Measurements from ENCODE around the gene VPS35.
"Not testable (repeated sequence)": the region's sequence is repeated elsewhere in the genome, so short reads cannot be mapped to it uniquely, and the experiment has no call there.

Gene VPS35

DNA sequence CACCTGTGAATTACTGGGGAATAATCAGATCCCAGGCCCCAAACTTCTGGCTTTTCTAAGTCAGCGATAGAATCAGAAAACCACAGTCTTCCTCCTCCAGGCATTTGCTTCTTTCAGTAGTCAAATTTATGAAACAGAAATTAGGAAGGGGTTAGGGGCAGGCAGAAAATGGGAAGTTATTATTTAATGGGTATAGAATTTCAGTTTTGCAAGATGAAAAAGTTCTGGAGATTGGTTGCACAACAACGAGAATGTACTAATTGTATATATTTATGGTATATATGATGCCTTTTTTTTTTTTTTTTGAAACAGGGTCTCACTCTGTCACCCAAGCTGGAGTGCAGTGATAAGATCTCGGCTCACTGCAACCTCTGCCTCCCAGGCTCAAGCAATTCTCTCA is 23.9 kb upstream of the VPS35 start:
- no peak for DNase-seq (ENCODE audit: low spot score)

DNA sequence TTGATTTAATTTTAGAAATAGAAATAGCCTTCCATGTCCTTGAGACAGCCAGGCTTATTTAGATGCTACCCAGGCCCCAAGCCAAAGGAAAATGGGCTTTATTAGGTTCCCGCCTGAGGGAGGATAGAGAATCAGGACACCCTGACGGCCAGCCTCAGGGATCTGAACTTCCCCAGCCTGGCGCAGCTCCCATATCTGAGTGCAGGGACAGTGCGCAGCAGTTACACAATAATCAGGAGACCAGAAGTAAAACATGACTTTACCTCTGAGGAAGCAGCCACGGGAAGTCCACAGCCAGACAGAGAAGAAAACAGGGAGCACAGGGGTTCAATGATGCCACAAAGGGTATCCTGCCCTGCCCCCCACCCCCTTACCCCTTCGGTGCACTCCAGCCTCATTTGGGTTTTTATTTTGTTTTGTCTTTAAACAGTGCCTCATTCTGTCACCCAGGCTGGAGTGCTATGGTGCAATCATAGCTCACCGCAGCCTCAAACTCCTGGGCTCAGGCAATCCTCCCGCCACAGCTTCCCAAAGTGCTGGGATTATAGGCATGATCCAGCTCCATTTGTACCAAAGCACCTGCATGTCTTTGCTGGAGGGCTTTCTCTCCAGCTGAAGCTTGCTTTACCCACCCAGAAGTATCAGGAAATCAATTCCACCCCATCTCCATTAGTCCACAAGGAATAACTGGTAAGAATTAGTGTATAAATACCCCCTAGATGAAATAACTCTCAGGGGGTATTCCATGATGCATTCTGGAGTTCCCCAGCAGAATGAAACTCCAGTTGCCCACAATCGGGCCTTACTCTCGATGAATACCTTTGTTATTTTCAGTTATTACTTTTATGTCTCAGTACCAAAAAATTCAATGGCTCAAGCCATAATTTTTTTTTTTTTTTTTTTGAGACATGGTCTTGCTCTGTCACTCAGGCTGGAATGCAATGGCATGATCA is 22.4 kb upstream of the VPS35 start:
- no peak for DNase-seq (ENCODE audit: low spot score)

DNA sequence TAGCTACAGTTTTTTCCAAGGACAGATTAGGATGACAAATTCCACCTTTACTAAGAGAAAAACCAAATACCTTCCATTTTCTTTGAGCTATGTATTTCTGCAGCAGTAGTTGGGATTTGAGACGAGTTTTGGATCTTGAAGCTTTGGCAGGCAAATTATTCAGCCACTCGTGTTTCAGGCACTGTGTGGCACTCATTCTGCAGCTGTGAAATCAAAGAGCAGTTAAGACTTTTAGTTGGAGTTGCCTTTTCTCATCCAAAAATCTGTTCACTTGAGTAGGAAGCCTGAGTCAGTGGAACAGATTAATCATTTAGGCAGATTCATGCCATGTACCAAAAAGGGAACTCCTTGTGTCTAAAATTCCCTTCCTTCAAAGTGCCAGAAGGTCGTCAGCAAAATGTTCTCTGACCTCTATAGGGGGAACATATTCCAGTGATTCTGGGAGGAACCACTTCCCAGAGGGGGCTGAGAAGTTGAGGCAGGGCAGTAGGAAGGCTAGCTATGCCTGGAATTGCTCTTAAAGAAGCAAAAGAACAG is 20.6 kb upstream of the VPS35 start:
- DNase-seq (ENCODE audit: low spot score), result no peak

DNA sequence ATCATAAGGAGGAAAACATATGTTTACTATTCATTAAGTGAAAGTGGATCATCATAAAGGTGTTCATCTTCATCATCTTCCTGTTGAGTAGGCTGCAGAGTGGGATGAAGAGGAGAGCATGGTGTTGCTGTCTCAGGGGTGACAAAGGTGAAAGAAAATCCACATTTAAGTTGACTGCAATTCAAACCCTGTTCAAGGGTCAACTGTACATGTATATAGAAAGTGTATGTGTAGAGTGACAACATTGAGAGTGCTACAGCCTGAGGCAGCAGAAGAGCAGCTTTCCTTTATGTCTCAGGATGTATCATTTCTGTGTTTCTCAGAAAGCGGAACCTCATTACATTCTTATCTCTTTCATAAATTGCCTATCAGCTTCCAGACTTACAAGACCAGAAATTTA is 17.7 kb upstream of the VPS35 start:
- no peak for DNase-seq (ENCODE audit: low spot score)

DNA sequence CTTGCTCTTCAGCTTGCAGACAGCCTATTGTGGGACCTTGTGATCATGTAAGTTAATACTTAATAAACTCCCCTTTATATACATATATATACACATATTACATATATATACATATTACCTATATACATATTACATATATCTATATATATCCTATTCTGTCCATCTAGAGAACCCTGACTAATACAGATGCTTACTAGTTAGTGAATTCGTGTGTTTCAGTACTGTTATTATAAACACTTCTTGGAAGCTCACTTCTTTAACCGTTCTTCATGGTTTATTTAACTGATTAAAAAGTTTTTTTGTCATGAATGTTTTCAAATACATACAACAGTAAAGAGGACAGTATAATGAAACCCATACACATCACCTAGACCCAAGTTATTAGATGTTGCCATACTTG is 13.1 kb upstream of the VPS35 start:
- DNase-seq (ENCODE audit: low spot score), result no peak

DNA sequence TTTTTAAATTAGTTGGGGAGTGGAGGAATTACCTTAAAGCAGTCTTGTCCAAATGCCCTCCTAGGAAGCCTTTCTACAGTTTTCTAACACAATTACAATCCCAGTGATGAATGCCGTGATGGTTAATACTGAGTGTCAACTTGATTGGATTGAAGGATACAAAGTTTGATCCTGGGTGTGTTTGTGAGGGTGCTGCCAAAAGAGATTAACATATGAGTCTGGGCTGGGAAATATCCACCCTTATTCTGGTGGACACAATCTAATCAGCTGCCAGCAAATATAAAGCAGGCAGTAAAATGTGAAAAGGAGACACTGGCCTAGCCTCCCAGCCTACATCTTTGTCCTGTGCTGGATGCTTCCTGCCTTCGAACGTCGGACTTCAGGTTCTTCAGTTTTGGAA is 12.6 kb upstream of the VPS35 start:
- no peak for DNase-seq (ENCODE audit: low spot score)

DNA sequence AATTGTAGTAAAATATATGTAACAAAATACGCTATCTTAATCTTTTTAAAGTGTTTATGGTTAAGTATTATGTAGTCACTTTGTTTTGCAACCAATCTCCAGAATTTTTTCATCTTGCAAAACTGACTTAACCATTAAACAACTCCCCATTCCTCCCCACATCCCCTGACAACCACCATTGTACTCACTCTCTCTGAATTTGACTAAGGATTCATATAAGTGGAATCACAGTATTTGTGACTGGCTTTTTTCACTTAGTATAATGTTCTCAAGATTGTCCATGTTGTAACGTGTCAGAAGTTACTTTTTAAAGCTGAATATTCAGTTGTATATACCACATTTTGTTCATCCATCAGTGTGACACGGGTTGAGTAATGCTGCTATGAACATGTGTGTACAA is 11.1 kb upstream of the VPS35 start:
- DNase-seq (ENCODE audit: low spot score), result no peak

DNA sequence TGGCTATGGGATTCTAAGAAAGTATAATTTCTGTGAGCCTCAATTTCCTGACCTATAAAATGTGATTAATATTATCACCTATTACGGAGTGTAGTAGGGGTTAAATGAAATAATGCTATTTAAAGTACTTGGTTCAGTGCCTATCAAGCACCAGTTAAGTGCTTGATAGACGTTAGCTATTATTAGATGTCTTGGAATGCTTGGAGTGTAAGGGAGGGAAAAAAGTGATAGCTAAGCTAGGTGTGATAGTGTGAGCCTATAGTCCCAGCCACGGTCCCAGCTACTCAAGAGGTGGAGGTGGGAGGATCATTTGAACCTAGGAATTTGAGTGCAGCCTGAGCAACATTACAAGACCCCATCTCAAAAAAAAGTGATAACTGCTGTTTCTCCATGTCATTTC is 8.0 kb upstream of the VPS35 start:
- no peak for DNase-seq (ENCODE audit: low spot score)

DNA sequence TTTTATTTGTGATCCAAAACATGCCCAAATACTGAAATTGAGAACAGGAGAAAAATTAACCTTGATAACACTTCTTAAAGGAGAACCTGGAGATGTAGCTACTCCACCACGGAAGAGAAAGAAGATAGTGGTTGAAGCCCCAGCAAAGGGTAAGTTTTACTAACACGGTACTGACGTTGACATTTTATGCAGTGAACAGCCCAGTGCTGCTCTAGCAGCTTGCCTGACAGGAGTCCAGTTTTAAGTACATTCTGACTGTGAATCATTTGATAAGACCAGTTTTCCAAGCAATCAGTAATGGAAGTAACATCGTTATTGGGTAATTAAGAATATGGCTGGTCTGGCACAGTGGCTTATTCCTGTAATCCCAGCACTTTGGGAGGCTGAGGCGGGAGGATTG is 7.0 kb upstream of the VPS35 start:
- DNase-seq (ENCODE audit: low spot score), result no peak

DNA sequence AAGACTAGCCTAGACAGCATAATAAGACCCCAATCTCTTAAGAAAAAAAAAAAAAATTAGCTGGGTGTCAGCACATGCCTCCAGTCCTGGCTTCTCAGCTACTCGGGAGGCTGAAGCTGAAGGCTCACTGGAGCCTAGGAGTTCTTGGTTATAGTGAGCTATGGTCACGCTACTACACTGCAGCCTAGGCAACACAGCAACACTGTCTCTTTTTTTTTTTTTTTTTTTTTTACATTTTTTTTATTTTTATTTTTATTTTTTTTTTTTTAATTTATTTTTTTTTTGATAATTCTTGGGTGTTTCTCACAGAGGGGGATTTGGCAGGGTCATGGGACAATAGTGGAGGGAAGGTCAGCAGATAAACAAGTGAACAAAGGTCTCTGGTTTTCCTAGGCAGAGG is 4.6 kb upstream of the VPS35 start:
- DNase-seq (ENCODE audit: low spot score), result no peak

DNA sequence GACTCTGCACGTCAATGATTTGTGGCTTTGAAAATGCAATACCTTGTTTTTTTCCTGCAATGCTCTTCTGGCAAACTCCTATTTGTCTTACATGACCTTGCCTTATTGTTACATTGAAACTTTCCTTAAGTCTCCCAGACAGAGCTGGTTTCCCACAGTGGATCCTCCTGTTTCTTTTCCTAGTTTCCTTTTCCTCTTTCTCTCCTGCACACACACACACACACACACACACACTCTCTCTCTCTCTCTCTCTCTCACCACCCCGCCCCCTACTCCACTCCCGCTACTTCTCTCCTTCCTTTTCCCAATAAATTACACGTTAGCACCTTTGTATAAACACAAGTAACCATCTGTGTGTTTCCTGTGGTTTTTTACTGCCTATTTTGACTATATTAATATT is 2.7 kb upstream of the VPS35 start:
- no peak for DNase-seq (ENCODE audit: low spot score)

DNA sequence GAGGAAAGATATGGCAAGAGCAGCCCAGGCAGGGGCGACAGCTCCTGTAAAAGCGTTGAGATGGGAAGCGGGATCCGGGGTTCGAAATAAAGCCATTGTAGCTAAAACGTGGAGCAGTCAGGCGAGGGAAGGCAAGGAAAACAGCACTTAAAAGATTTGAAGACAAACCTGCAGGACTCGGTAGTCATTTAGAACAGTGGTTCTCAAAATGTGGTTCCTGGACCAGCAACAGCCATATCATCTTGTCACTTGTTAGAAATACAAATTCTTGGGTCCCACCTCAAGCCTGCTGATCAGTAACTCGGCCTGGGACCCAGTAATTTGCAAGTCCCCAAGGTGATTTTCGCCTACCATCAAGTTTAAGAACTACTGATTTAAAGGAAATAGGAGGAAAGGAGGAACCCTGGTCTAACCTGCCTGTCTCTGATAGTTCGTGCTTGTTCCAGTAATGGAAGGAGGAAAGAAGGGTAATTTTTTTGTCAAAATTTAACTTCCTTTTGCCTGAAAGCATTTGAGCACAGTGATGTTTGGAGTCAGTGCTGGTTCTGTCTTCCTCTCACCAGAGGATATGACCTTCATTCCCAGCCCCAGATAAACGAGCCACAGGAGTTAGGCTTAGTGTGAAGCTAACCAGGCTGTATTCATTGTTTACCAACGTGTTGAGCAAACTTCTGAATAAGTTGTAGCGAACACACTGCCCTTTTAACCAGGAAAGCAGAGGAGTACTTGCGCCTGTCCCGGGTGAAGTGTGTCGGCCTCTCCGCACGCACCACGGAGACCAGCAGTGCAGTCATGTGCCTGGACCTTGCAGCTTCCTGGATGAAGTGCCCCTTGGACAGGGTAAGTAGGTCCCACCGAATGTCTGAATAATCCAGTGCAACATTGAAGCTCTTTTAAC is 1.6 kb upstream of the VPS35 start:
- DNase-seq (ENCODE audit: low spot score), result no peak

DNA sequence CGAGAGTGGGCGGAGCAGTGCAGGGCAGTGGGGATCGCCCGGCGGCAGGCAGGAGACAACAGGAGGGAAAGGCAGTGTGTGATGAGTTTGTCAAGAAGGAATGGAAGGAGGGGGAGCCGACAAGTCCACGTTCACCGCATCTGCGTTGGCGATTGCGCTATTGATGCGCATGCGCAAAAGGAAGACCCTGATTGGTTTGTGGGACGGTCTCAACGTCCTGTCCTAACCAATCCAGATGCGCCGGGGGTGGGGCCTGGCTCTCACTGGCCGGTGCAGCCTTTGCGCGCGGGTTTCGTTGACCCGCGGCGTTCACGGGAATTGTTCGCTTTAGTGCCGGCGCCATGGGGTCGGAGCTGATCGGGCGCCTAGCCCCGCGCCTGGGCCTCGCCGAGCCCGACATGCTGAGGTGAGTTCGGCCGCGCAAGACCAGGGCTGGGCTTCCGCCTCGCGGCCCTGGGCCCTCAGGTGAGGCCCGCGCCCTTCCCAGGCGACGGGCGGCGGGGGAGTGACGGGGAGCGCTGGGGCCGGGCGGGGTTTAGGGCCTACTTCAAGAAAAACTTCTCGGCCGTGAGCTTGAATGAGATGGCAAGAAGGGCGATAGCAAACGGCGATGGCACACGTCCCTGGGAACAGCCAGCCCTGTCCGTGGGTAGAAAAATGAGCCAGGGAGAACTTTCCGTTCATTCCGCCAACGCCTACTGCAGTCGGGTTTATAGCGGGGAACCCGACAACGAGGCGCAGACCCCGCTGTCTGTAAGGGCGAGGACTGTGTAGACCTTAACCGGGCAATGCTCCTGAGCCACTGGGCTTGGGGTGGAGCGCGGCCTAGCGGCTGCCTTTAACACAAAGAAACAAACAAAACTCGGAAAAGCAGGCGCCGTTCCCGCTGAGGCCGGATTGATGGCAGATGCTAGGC is 645 bp upstream of the VPS35 start, which contains the start of gene ORC6:
ORC6 (plus strand) TSS at position 295 of the 916 bp plus-strand sequence; CDS start at position 342, 47 bp downstream.
- DNase-seq (ENCODE audit: low spot score), result peak; percentile 97

DNA sequence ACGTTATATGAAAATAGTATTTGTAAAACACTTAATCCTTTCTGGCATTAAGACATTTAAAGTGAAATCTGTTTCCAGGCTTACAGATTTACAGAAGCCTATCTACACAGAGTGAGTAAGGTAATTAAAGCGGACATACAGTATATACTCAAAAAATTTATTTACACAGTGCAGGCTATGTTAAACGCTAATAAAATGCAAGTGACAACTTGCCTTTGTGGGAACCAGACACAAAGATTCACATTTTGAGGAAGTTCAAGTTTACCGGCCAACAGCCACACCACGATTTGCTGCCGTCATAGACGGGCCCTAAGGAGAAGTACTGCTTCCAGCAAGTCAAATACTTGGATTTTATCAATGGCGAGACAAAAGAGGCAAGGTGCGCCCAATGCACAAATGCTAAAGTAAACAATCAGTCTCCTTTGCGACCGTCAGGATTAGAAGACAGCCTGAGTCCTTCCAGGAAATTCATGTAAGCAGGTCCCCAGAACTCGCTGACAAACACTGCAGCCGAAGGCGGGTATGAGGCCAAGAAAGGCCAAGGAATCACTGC is 801 bp downstream of the VPS35 start:
- peak; percentile 75 for DNase-seq (ENCODE audit: low spot score)

DNA sequence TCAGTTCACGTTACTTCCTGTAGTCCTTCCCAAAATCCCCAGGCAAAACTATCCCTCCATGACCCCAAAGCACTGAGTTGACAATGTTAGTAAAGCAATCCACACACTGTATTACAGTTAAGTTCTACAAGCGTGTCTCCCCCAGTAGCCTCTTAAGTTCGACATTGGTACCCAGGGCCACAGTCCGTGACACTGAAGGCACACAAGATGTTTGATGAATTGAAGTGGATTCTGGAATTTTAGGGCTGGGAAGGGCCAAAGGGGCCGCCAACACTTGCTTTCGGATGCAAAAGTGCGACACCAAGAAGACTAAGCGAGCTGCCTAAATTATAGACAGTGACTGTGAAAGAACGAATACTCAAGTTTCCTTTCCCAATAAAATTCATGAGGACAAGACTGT is 1.5 kb downstream of the VPS35 start:
- DNase-seq (ENCODE audit: low spot score), result no peak

DNA sequence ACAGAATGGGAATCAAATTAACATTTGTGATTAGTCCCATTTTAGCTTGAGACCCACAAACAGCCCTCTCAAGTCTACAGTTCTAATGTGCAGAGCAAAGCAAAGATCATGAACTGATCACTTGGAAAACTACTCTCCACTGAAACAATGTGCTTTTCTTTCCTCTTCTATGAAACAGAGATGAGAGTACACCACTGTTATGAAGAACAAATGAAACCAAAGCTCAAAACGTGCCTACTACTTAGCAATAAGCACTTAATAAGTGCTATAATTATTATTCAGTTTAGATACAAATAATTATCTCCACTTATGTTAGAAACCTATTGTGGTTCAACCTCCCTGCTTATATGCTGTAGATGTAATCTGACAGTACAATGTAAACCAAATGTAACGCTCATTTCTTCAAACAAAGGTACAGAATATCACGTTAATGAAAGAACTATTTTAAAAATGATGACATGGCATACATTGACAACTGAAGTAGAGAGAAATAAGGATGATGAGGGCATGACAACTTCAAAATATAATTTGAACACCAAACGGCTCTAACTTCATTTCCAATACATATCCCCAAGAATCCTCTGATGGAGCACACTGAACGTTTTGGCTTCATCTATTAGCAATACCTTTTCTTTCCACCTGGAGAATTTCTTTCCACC is 2.0 kb downstream of the VPS35 start:
- no peak for DNase-seq (ENCODE audit: low spot score)

DNA sequence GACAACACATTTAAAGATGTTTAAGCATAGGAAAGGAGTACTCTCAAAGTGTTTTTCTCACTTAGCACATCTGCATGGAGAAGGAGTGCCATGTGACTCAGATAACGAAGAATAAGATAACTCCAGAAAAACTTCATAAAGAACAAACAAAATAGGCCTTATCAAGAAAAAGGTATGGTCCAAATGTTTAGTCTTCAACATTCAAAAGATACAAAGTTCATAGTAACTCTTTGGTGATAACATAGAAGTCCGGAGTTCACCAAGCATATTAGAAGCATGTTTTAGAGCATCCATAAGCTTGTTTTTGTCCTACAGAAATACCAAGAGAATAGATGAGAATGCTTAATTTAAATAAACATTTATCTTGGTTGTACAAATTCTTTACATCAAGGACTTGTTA is 7.1 kb downstream of the VPS35 start:
- DNase-seq (ENCODE audit: low spot score), result not testable (repeated sequence)

DNA sequence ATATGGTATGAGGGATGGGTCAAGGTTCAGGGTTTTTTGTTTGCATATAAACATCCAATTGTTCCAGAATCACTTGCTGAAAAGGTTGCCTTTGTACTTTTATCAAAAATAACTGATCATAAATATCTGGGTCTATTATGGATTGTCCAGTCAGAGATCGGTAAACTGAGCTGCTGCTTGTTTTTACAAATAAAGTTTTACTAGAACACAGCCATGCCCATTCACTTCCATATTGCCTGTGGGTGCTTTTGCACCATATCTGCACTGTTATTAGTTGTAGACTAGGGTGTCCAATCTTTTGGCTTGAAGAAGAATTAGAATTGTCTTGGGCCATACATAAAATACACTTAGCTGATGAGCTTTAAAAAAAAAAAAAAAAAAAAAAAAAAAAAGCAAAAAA is 11.0 kb downstream of the VPS35 start:
- DNase-seq (ENCODE audit: low spot score), result not testable (repeated sequence)

DNA sequence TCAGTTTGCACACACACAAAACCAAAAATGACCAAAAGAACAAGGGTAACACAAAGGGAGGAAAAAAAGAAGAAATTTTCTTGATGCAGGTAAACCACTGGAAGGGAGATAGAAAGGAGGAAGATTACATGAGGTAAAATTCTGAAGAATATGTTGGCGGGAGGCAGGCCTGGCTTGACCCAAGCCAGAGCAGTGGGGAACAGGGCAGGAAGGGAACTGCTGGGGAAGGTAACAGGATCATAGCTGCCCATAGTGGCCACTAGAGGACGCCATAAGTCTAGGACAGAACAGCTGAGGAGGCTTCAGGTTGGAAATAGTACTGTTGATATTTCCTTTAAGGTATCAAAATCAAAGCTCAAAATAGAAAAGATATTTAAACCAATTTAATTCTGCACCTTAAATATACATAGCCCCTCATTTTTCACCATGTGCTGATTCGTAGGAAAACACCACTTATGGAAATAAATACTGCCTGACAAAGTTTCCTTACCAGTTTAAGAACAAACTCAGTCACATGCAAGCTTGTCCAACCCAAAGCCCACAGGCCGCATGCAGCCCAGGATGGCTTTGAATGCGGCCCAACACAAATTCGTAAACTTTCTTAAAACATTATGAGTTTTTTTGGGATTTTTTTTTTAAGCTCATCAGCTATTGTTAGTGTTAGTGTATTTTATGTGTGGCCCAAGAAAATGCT is 15.5 kb downstream of the VPS35 start:
- DNase-seq (ENCODE audit: low spot score), result peak; percentile 61

DNA sequence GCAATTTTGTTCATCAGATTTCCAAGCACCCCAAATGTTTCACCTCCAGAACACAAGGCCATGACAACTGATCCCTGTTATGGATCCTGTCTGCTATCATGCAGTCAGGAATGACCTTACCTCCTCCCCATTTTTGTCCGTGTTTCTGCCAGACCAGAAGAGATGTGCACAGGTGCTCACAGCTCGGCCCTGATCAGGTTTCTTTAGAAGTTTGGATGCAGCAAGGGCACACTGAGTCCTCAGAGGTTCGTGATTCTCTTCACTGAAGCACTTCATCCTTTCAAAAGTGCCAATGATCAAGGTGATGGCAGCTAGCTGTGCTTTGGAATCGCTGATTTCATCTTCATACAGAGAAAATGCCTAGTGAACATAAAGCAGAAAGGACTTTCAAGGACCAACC is 26.9 kb downstream of the VPS35 start:
- no peak for DNase-seq (ENCODE audit: low spot score)
